OCI-LY7 (cell line): Measurements from ENCODE around the gene TIMM13. TPM values are rescaled to one million over a fixed set of nuclear protein-coding genes. Genes with fewer than 3 reads are reported as not detected.
"Not testable (repeated sequence)": the region's sequence is repeated elsewhere in the genome, so short reads cannot be mapped to it uniquely, and the experiment has no call there.

ENCODE experiments used
- BruUV-seq: library from RNA; stranded (reverse); fragments of 400-500 nt; replicated peaks from 2 replicates; lab custom pipeline; 2021; lab: Mats Ljungman, UMichigan
- CTCF ChIA-PET: fragments of 300-600 bp; sonication (Branson Sonifier 250); formaldehyde crosslinking; loops from one replicate; lab custom pipeline; 2022; ENCODE audit warnings: antibody characterized with exemption; ENCODE audit not compliant: unreplicated experiment; lab: Charles Lee
- POLR2A ChIA-PET: fragments of 300-600 bp; sonication (Branson Sonifier 250); formaldehyde crosslinking; loops from one replicate; lab custom pipeline; 2022; ENCODE audit warnings: antibody characterized with exemption; lab: Charles Lee
- DNase-seq: peaks from one replicate; pipeline ENCODE4 v3.0.0-alpha.2; 2015; ENCODE audit warnings: low spot score
- H2AFZ ChIP-seq: fragments of 200-600 bp; sonication (generic), shearing (Covaris generic); 2 replicates; pipeline ENCODE4 v1.6.1; 2014; ENCODE audit warnings: mild to moderate bottlenecking, antibody characterized with exemption, low read length, moderate library complexity
- H3K27ac ChIP-seq: fragments of 200-600 bp; sonication (generic); 2 replicates; pipeline ENCODE4 v1.5.1; 2014; ENCODE audit warnings: mixed run types, low read depth, mild to moderate bottlenecking, moderate library complexity, low read length, inconsistent platforms; ENCODE audit not compliant: poor library complexity, severe bottlenecking
- H3K36me3 ChIP-seq: fragments of 200-600 bp; sonication (generic); 2 replicates; pipeline ENCODE4 v1.6.1; 2014; ENCODE audit warnings: mild to moderate bottlenecking, antibody characterized with exemption, low read length, moderate library complexity, mixed read lengths; ENCODE audit not compliant: insufficient read depth
- H3K4me1 ChIP-seq: fragments of 200-600 bp; sonication (generic); 2 replicates; pipeline ENCODE4 v1.5.1; 2014; ENCODE audit warnings: mild to moderate bottlenecking, low read length; ENCODE audit not compliant: insufficient read depth, poor library complexity, severe bottlenecking
- H3K4me2 ChIP-seq: fragments of 200-600 bp; sonication (generic); 2 replicates; pipeline ENCODE4 v1.6.1; 2014; ENCODE audit warnings: mild to moderate bottlenecking, low read length
- H3K4me3 ChIP-seq: fragments of 200-600 bp; sonication (generic); 2 replicates; pipeline ENCODE4 v1.5.1; 2014; ENCODE audit warnings: mild to moderate bottlenecking, low read depth, low read length; ENCODE audit not compliant: poor library complexity, severe bottlenecking
- H3K79me2 ChIP-seq: fragments of 200-600 bp; sonication (generic); 2 replicates; pipeline ENCODE4 v1.6.1; 2016; ENCODE audit warnings: low read depth, mild to moderate bottlenecking, low read length, moderate library complexity, mixed read lengths; ENCODE audit not compliant: insufficient read depth
- H3K9me2 ChIP-seq: fragments of 200-600 bp; sonication (generic); 2 replicates; pipeline ENCODE4 v1.6.1; 2016; ENCODE audit warnings: mild to moderate bottlenecking, low read length, mixed read lengths; ENCODE audit not compliant: insufficient read depth
- H3K9me3 ChIP-seq: fragments of 200-600 bp; sonication (generic); 2 replicates; pipeline ENCODE4 v1.6.1; 2014; ENCODE audit warnings: mild to moderate bottlenecking, mixed run types, low read length, mixed read lengths
- H4K20me1 ChIP-seq: fragments of 200-600 bp; sonication (generic); 2 replicates; pipeline ENCODE4 v1.6.1; 2014; ENCODE audit warnings: mild to moderate bottlenecking, antibody characterized with exemption, low read length, moderate library complexity, mixed read lengths; ENCODE audit not compliant: insufficient read depth
- CTCF ChIP-seq: fragments of 200-600 bp; sonication (generic); conservative IDR thresholded peaks from 2 replicates; pipeline ENCODE4 v1.5.1; 2014; ENCODE audit warnings: mild to moderate bottlenecking, antibody characterized with exemption, low read length, moderate library complexity, mixed read lengths
- EZH2phosphoT487 ChIP-seq: fragments of 200-600 bp; sonication (generic); IDR thresholded peaks from 2 replicates; pipeline ENCODE4 v1.6.1; 2018; ENCODE audit warnings: low read depth, borderline replicate concordance, mild to moderate bottlenecking, mixed run types, antibody characterized with exemption, low read length, moderate library complexity, mixed read lengths
- intact Hi-C: fragments of 100-400 bp; cut with micrococcal nuclease; formaldehyde crosslinking; loops from one replicate; pipeline ENCODE4 v1.10.0; 2022; ENCODE audit not compliant: unreplicated experiment
- total RNA-seq, 2 experiments: library from RNA; depleted of rRNA in 1 of 2; stranded (reverse); fragments of >200 nt in 1 of 2; shearing (Covaris generic) in 1 of 2; gene quantifications; 2 replicates each; pipeline ENCODE4 v1.2.3, GENCODE V29; 2014 to 2022

Gene TIMM13
- total RNA-seq, 2 experiments from 2014 or later, result 55.4 to 120 TPM

- no peak for DNase-seq
- H3K9me2 ChIP-seq, result no peaks in the 10 kb centered on the region
- no peak overlapping the region for H3K4me2 ChIP-seq
- no peaks in the 10 kb centered on the region for H3K9me3 ChIP-seq
- no peaks in the 10 kb centered on the region for H4K20me1 ChIP-seq
- peaks cover 18% of the 10 kb centered on the region for H3K4me1 ChIP-seq
- no peaks in the 10 kb centered on the region for H3K79me2 ChIP-seq
- TF ChIP-seq EZH2phosphoT487 (no peak), CTCF (no peak)
- ChIA-PET CTCF (no interaction called here), POLR2A (no interaction called here)
- no TSS peak for BruUV-seq
- no peak overlapping the region for H3K4me3 ChIP-seq
- H3K36me3 ChIP-seq, result no peaks in the 10 kb centered on the region
- H3K27ac ChIP-seq, result no peak overlapping the region
- intact Hi-C loops, result no loop called here
- H2AFZ ChIP-seq, result no peak overlapping the region
Measured at GRCh38 chr19:2468596-2468995, 41.2 kb upstream of the TIMM13 start.

- CTCF ChIA-PET, result no interaction called here
- peaks cover 37% of the 10 kb centered on the region for H3K4me1 ChIP-seq
- no peaks in the 10 kb centered on the region for H4K20me1 ChIP-seq
- H3K79me2 ChIP-seq, result no peaks in the 10 kb centered on the region
- H3K9me3 ChIP-seq, result no peaks in the 10 kb centered on the region
- DNase-seq, result no peak
- no peak overlapping the region for H3K4me3 ChIP-seq
- H3K36me3 ChIP-seq, result no peaks in the 10 kb centered on the region
- no TSS peak for BruUV-seq
- H2AFZ ChIP-seq, result no peak overlapping the region
- no peak overlapping the region for H3K4me2 ChIP-seq
- intact Hi-C loops, result no loop called here
- H3K27ac ChIP-seq, result no peak overlapping the region
- H3K9me2 ChIP-seq, result no peaks in the 10 kb centered on the region
- TF ChIP-seq CTCF, result no peak
- no peak for TF ChIP-seq EZH2phosphoT487
- POLR2A ChIA-PET, result no interaction called here
Measured at GRCh38 chr19:2464389-2464788, 37.0 kb upstream of the TIMM13 start.

GRCh38 chr19:2463694-2464093 lies 36.3 kb upstream of the TIMM13 start:
- CTCF ChIA-PET, H3K9me3 ChIP-seq, H2AFZ ChIP-seq, intact Hi-C loops, H3K79me2 ChIP-seq, H3K4me2 ChIP-seq, H3K4me3 ChIP-seq, H4K20me1 ChIP-seq, H3K9me2 ChIP-seq, BruUV-seq, DNase-seq, H3K27ac ChIP-seq, H3K36me3 ChIP-seq: not testable (repeated sequence)
- peaks cover 33% of the 10 kb centered on the region for H3K4me1 ChIP-seq
- POLR2A ChIA-PET, result interaction anchor here (1.4 kb wide), 1 partner anchor 12 kb away, joined by 4 read pairs; the partner anchor contains the start of gene GADD45B
